Liver (tissue), 9 donors: ENCODE data around the gene NDUFA3. TPM values are rescaled to one million over a fixed set of nuclear protein-coding genes. Genes with fewer than 3 reads are reported as not detected.

Experiments
- DNase-seq: peaks from one replicate; pipeline ENCODE4 v3.0.0-alpha.2; 2017; ENCODE audit warnings: low spot score
- H3K27ac ChIP-seq, 2 donors: one replicate each; pipeline ENCODE4 v1.7.0; 2013; ENCODE audit warnings: inconsistent platforms in 2 of 2, low read length in 2 of 2, control low read depth in 1 of 2, low read depth in 1 of 2, mild to moderate bottlenecking in 1 of 2
- H3K27me3 ChIP-seq, 4 donors: one replicate each; pipeline versions ENCODE4 v1.6.1 to v1.7.0; 2013; ENCODE audit warnings: low read length in 3 of 4, inconsistent platforms in 1 of 4, mild to moderate bottlenecking in 1 of 4, moderate library complexity in 1 of 4; ENCODE audit not compliant: control insufficient read depth in 4 of 4, insufficient read depth in 4 of 4
- H3K36me3 ChIP-seq, 4 donors: one replicate each; pipeline versions ENCODE4 v1.6.1 to v1.7.0; 2013; ENCODE audit warnings: low read length in 3 of 4, mild to moderate bottlenecking in 3 of 4, low read depth in 1 of 4, moderate library complexity in 1 of 4; ENCODE audit not compliant: control insufficient read depth in 4 of 4, insufficient read depth in 3 of 4
- H3K4me1 ChIP-seq, 4 donors: one replicate each; pipeline versions ENCODE4 v1.6.1 to v1.7.0; 2013; ENCODE audit warnings: low read length in 3 of 4, mild to moderate bottlenecking in 3 of 4, moderate library complexity in 1 of 4; ENCODE audit not compliant: control insufficient read depth in 4 of 4, insufficient read depth in 4 of 4
- H3K4me3 ChIP-seq, 3 donors: one replicate each; pipeline versions ENCODE4 v1.6.1 to v1.7.0; 2013; ENCODE audit warnings: low read length in 3 of 3, control low read depth in 1 of 3, low read depth in 1 of 3, mild to moderate bottlenecking in 1 of 3
- H3K9ac ChIP-seq, 2 donors: one replicate each; pipeline ENCODE4 v1.7.0; 2013; ENCODE audit warnings: low read length in 2 of 2, mild to moderate bottlenecking in 2 of 2, moderate library complexity in 2 of 2, control low read depth in 1 of 2, low read depth in 1 of 2
- H3K9me3 ChIP-seq, 4 donors: one replicate each; pipeline versions ENCODE4 v1.6.1 to v1.7.0; 2013; ENCODE audit warnings: low read length in 3 of 4; ENCODE audit not compliant: control insufficient read depth in 4 of 4
- ATF3 ChIP-seq: IDR thresholded peaks from 2 replicates; pipeline ENCODE4 v1.6.1; 2016; ENCODE audit warnings: antibody characterized with exemption
- EGR1 ChIP-seq, 2 donors: IDR thresholded peaks; 2 replicates each; pipeline ENCODE4 v1.6.1; 2016 to 2018; ENCODE audit warnings: antibody characterized with exemption in 2 of 2, low read depth in 2 of 2
- FOXA1 ChIP-seq: IDR thresholded peaks from 2 replicates; pipeline ENCODE4 v1.6.1; 2016; ENCODE audit warnings: antibody characterized with exemption
- FOXA2 ChIP-seq: IDR thresholded peaks from 2 replicates; pipeline ENCODE4 v1.6.1; 2016; ENCODE audit warnings: antibody characterized with exemption
- GABPA ChIP-seq, 2 donors: IDR thresholded peaks in 1 of 2; conservative IDR thresholded peaks in 1 of 2; 2 replicates each; pipeline ENCODE4 v1.6.1; 2016; ENCODE audit warnings: antibody characterized with exemption in 2 of 2, mild to moderate bottlenecking in 1 of 2, moderate library complexity in 1 of 2
- HNF4A ChIP-seq, 2 donors: conservative IDR thresholded peaks; 2 replicates each; pipeline ENCODE4 v1.6.1; 2016; ENCODE audit warnings: antibody characterized with exemption in 2 of 2, mild to moderate bottlenecking in 2 of 2
- HNF4G ChIP-seq: IDR thresholded peaks from 2 replicates; pipeline ENCODE4 v1.6.1; 2016; ENCODE audit warnings: antibody characterized with exemption
- JUND ChIP-seq, 2 donors: IDR thresholded peaks; 2 replicates each; pipeline ENCODE4 v1.6.1; 2016; ENCODE audit warnings: antibody characterized with exemption in 2 of 2
- MAX ChIP-seq: IDR thresholded peaks from 2 replicates; pipeline ENCODE4 v1.6.1; 2016; ENCODE audit warnings: antibody characterized with exemption
- NR2F2 ChIP-seq: IDR thresholded peaks from 2 replicates; pipeline ENCODE4 v1.6.1; 2016; ENCODE audit warnings: antibody characterized with exemption
- RAD21 ChIP-seq, 2 donors: IDR thresholded peaks; 2 replicates each; pipeline ENCODE4 v1.6.1; 2016; ENCODE audit warnings: antibody characterized with exemption in 2 of 2, mild to moderate bottlenecking in 2 of 2
- RXRA ChIP-seq, 2 donors: IDR thresholded peaks; 2 replicates each; pipeline ENCODE4 v1.6.1; 2017 to 2018; ENCODE audit warnings: antibody characterized with exemption in 2 of 2, mild to moderate bottlenecking in 1 of 2
- SP1 ChIP-seq: IDR thresholded peaks from 2 replicates; pipeline ENCODE4 v1.6.1; 2018; ENCODE audit warnings: antibody characterized with exemption, mild to moderate bottlenecking
- TAF1 ChIP-seq: conservative IDR thresholded peaks from 2 replicates; pipeline ENCODE4 v1.6.1; 2016; ENCODE audit warnings: antibody characterized with exemption, mild to moderate bottlenecking
- YY1 ChIP-seq: IDR thresholded peaks from 2 replicates; pipeline ENCODE4 v1.6.1; 2016; ENCODE audit warnings: antibody characterized with exemption, mild to moderate bottlenecking
- ZBTB33 ChIP-seq: IDR thresholded peaks from 2 replicates; pipeline ENCODE4 v1.6.1; 2016; ENCODE audit warnings: antibody characterized with exemption
- WGBS: extraction: QIAGEN DNeasy Blood & Tissue Kit; methylation state at CpG from one replicate; pipeline ENCODE4 v1.1.7; 2013; 5-methylcytosine and 5-hydroxymethylcytosine counted together
- polyA plus RNA-seq, 2 donors: library from polyadenylated mRNA; stranded (reverse) in 1 of 2; unstranded in 1 of 2; fragments of 200-250 nt in 1 of 2; fragments of >200 nt in 1 of 2; fragmentation: Nextera tagmentation in 1 of 2; extraction: Ambion mirVana in 1 of 2; gene quantifications; one replicate each; pipeline versions ENCODE4 v1.2.1 to v1.2.3, GENCODE V29; 2013 to 2015
- total RNA-seq, 2 donors: library from RNA; depleted of rRNA; stranded (reverse); fragments of >200 nt; gene quantifications; one replicate each; pipeline ENCODE4 v1.2.3, GENCODE V29; 2014
- TF ChIP-seq, protein P1 (sequence below): IDR thresholded peaks from 2 replicates; pipeline ENCODE4 v1.6.1; 2016; ENCODE audit warnings: antibody characterized with exemption, mild to moderate bottlenecking
- TF ChIP-seq, protein P2 (sequence below): fragments of 150-350 bp; IDR thresholded peaks from 2 replicates; pipeline ENCODE4 v1.5.1; 2017; ENCODE audit warnings: improper control_type of control experiment, low read depth, low read length; ENCODE audit not compliant: missing input control
- donor health status: healthy.
- donor health status: healthy.
- donor health status: healthy.
- donor health status: healthy.
- donor health status: healthy.

Gene NDUFA3
- total and polyA plus RNA-seq, 4 donors, result 5.9 to 343 (median 68.5) TPM

DNA sequence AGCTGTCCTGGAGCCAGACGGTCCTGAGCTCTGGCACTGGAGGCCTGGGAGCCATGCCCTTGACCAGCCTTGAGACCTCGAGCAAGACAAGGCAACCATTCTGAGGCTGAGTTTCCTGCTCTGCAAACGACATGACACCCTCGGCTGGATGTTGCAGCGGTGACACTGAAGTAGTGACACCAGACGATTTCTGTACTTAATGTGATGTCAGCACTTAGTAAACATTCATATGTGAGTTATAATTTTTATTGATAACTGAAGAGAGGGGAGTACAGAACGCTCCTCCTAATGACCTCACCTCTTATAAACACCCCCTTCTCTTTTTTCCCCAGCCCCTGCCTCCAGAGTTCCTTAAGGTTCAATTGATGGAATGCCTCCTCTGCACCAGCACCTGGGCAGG is 5.8 kb downstream of the NDUFA3 start (continued):
- TF ChIP-seq, protein P1, sequence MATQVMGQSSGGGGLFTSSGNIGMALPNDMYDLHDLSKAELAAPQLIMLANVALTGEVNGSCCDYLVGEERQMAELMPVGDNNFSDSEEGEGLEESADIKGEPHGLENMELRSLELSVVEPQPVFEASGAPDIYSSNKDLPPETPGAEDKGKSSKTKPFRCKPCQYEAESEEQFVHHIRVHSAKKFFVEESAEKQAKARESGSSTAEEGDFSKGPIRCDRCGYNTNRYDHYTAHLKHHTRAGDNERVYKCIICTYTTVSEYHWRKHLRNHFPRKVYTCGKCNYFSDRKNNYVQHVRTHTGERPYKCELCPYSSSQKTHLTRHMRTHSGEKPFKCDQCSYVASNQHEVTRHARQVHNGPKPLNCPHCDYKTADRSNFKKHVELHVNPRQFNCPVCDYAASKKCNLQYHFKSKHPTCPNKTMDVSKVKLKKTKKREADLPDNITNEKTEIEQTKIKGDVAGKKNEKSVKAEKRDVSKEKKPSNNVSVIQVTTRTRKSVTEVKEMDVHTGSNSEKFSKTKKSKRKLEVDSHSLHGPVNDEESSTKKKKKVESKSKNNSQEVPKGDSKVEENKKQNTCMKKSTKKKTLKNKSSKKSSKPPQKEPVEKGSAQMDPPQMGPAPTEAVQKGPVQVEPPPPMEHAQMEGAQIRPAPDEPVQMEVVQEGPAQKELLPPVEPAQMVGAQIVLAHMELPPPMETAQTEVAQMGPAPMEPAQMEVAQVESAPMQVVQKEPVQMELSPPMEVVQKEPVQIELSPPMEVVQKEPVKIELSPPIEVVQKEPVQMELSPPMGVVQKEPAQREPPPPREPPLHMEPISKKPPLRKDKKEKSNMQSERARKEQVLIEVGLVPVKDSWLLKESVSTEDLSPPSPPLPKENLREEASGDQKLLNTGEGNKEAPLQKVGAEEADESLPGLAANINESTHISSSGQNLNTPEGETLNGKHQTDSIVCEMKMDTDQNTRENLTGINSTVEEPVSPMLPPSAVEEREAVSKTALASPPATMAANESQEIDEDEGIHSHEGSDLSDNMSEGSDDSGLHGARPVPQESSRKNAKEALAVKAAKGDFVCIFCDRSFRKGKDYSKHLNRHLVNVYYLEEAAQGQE, result no peak

- Histone ChIP-seq H3K9ac (no peak overlapping the region), H3K27me3 (no peaks in the 10 kb centered on the region), H3K36me3 (peaks cover 14 to 49% (median 18%) of the 10 kb centered on the region in 4 donors), H3K4me3 (no peak overlapping the region), H3K27ac (no peak overlapping the region), H3K4me1 (peaks cover 3 to 12% (median 8%) of the 10 kb centered on the region in 4 donors), H3K9me3 (no peaks in the 10 kb centered on the region)
- DNase-seq, result no peak
- TF ChIP-seq NR2F2 (no peak), ZBTB33 (no peak), JUND (IDR thresholded peaks at IDR 0.05) (no peak), EGR1 (IDR thresholded peaks at IDR 0.05; ENCODE audit: low read depth in 2 of 2) (no peak), HNF4A (conservative IDR thresholded peaks at IDR 0.05) (no peak), RXRA (IDR thresholded peaks at IDR 0.05) (no peak), ATF3 (no peak), FOXA1 (no peak), HNF4G (no peak), MAX (no peak), RAD21 (IDR thresholded peaks at IDR 0.05) (no peak), GABPA (IDR thresholded peaks at IDR 0.05 in 1 of 2, conservative IDR thresholded peaks at IDR 0.05 in 1 of 2) (no peak), FOXA2 (no peak), TAF1 (no peak), SP1 (no peak), YY1 (no peak)
- TF ChIP-seq, protein P1, result no peak
- TF ChIP-seq, protein P2, sequence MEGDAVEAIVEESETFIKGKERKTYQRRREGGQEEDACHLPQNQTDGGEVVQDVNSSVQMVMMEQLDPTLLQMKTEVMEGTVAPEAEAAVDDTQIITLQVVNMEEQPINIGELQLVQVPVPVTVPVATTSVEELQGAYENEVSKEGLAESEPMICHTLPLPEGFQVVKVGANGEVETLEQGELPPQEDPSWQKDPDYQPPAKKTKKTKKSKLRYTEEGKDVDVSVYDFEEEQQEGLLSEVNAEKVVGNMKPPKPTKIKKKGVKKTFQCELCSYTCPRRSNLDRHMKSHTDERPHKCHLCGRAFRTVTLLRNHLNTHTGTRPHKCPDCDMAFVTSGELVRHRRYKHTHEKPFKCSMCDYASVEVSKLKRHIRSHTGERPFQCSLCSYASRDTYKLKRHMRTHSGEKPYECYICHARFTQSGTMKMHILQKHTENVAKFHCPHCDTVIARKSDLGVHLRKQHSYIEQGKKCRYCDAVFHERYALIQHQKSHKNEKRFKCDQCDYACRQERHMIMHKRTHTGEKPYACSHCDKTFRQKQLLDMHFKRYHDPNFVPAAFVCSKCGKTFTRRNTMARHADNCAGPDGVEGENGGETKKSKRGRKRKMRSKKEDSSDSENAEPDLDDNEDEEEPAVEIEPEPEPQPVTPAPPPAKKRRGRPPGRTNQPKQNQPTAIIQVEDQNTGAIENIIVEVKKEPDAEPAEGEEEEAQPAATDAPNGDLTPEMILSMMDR, result no peak
- 86% methylated on average over 6 of the region's 6 CpGs for WGBS
Measured at GRCh38 chr19:54109651-54110050, 7.0 kb downstream of the NDUFA3 start.
